ENCODE measurements around the gene PDE4B. TPM values are rescaled to one million over a fixed set of nuclear protein-coding genes. Genes with fewer than 3 reads are reported as not detected.

PDE4B gene
- total and polyA plus RNA-seq, 9 of the 15 experiments (the other 6 are each of a cell fraction or from before 2014, with no cell fraction given) = 0.09 TPM; not detected in 8

- TF ChIP-seq REST (IDR thresholded peaks at IDR 0.05; ENCODE audit: borderline replicate concordance) (peak; percentile 71; the same call in 1 of the 2 replicates), REST (CRISPR knock-in tag; IDR thresholded peaks at IDR 0.05; ENCODE audit: low read depth) (no peak), DEAF1 (CRISPR knock-in tag; IDR thresholded peaks at IDR 0.05) (peak; percentile 42; the same call in 1 of the 2 replicates)
Measured at GRCh38 chr1:65958561-65959350, 166.1 kb downstream of the PDE4B start (continued).
